ENCODE data around the gene SH3PXD2A.

Gene SH3PXD2A

DNA sequence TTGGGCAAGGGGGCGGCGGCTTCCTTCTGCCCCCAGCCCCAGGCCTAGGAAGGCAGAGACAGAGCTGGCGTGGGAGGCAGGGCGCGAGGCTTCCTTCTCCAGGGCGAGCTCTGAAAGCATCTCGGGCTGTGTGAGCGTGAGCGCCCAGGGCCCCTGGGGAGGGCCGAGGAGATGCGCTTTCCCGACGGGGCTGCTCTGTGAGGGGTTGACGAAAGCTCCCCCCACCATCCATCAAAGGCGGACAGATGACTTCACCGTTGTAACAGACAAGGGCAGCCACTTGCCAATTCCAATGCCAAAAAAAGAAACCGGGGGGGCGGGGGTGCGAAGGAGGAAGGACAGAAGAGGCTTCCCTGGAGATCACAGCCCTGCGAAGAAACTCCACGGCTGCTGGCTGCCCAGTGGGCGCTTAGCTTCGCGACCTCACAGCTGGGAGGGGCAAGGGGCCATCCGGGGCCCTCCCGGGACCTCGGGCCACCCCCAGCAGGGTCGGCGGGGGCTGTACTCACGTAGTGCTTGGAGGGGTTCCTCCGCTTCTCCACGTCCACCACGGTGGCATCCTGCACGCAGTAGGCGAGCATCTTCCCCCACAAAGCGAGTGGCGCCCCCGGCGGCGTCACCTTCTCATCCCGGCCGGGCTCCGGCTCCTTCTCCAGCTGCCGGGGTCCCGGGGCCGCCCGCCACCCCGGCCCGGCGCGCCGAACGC lies 537 bp downstream of the SH3PXD2A start:
- Histone ChIP-seq H3K27ac (peak overlapping the region; percentile 63 to 86), H3K4me3 (peak overlapping the region; percentile 87)
- DNase-seq (ENCODE audit: low spot score), result no peak
- TF ChIP-seq, protein P1, sequence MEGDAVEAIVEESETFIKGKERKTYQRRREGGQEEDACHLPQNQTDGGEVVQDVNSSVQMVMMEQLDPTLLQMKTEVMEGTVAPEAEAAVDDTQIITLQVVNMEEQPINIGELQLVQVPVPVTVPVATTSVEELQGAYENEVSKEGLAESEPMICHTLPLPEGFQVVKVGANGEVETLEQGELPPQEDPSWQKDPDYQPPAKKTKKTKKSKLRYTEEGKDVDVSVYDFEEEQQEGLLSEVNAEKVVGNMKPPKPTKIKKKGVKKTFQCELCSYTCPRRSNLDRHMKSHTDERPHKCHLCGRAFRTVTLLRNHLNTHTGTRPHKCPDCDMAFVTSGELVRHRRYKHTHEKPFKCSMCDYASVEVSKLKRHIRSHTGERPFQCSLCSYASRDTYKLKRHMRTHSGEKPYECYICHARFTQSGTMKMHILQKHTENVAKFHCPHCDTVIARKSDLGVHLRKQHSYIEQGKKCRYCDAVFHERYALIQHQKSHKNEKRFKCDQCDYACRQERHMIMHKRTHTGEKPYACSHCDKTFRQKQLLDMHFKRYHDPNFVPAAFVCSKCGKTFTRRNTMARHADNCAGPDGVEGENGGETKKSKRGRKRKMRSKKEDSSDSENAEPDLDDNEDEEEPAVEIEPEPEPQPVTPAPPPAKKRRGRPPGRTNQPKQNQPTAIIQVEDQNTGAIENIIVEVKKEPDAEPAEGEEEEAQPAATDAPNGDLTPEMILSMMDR (IDR thresholded peaks at IDR 0.05), result no peak

DNA sequence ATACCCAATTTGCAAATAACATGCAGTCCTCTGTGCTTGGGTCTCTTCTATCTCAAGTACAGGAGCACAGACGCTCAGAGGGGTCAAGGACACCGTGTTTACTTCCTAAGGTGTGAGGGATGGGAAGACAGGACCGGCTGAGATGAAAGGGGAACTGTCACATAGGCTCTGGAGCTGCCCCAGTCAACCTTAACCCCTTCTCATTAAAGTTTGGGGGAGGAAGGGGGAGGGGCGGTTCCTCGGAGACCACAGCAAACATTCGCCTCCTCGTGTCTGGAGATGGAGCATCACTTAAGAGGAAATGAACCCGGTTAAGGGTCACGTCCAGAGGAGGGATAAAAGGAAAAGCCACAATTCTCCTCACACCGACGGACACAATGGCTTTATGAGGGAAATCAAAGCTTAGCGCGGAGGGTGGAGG lies 1.1 kb downstream of the SH3PXD2A start:
- peak overlapping the region; percentile 63 to 86 for H3K27ac ChIP-seq
- TF ChIP-seq, protein P1 (IDR thresholded peaks at IDR 0.05), result no peak
- no peak for DNase-seq (ENCODE audit: low spot score)
- H3K4me3 ChIP-seq, result peak overlapping the region; percentile 87

DNA sequence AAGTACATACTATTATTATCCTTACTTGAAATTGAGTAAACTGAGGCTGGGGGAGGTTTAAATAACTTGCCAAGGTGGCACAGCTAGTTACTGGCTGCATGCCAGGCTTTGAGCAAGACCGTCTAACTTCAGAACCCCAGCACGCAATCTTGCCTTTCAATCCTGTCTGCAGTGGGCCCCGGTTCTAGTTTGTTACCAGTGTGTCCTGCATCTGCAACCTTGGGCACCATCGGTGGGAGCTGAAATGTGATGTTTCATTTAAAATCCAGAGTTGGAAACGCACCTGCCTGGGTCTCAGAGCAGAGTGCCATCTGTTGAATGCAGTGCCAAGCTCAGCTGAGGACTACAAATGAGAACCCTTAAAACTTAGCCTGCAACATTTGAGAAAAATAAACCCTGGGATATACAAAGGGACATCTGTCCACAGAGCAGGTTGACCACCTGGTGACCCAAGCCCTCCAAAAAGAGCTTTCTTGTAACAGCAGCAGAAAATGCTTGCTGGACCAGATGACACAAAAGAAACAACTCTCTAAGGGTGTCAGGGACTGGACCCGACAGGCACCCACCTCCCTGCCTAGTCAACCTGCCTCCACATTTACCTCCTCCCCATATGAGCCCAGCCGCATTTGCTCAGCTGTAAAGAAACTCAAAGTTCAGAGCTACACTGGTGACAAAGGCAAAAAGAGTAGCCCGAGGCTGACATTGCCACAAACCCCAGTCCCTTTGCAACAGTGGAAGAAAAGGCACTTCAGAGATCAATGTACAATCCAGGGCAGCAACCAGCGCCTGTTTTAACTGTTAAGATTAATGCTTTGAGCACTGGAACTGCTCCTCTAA lies 1.7 kb downstream of the SH3PXD2A start:
- Histone ChIP-seq H3K4me3 (peak overlapping the region; percentile 87), H3K27ac (peak overlapping the region; percentile 3 to 86)
- TF ChIP-seq, protein P1 (IDR thresholded peaks at IDR 0.05), result no peak
- no peak for DNase-seq (ENCODE audit: low spot score)

DNA sequence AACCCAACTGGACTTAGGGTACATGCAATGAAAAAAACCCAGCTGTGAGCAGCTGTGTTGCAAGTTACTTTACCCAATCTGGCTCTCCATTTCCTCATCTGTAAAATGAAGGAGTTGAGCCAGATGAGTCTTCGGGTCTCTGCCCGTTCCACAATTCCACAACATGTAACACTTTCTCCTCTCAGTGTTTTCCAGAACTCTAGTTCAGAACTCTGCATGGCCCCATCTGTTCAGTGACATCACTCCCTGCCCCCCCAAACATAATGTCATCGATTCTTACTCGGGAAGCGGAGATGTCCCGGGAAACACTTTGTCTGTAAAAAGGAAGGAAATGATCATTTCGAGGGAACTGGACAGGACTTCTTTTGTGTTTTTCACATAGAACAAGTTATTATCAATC lies 2.5 kb downstream of the SH3PXD2A start:
- peak overlapping the region in 1 of 2 donors; percentile 86 for H3K27ac ChIP-seq
- DNase-seq (ENCODE audit: low spot score), result no peak
- no peak overlapping the region for H3K4me3 ChIP-seq
- TF ChIP-seq, protein P1 (IDR thresholded peaks at IDR 0.05), result no peak

DNA sequence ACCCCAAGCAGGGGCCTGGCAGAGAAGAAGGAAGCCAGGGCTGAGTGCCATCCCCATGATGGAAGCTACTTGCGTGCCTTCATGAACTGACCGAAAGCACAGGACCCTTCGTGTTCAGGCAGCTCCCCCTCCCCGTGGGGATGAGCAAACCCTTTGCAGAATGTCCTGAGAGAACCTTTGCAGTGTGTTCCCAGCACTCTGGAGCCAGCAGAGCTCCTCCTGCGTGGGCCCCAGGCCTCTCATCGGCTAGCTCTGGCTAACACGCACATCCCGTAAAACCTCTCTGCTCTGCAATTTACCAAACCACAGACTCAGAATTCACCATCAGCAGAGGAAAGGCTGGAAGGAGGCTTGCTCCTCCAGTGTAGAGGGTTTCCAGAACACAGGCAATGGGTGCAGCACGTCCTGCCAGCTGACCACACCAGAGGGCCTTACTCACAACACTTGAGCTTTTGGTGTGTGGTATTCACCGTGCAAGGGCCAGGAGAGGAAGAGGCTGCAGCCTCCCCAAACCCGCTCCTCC lies 3.1 kb downstream of the SH3PXD2A start:
- Histone ChIP-seq H3K4me3 (peak overlapping the region; percentile 29), H3K27ac (peak overlapping the region in 1 of 2 donors; percentile 86)
- TF ChIP-seq, protein P1 (IDR thresholded peaks at IDR 0.05), result no peak
- no peak for DNase-seq (ENCODE audit: low spot score)

DNA sequence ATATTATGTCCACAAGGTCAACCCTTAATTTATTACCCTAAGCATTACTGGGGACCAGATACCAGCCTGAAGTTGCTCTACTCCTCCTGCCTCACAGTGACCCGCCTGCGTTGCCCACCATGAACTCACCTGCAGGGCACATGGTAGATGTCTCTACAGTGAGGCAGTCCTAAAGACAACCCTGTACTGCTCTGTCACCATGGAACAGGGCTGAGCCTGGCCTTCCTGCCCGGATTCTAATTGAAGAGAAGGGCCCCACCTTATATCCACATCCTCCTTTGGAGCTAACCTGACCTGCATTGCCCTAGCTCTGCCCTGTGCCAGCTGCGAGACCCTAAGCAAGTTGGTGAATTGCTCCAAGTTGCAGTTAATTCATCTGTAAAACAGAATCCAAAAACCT lies 4.1 kb downstream of the SH3PXD2A start:
- TF ChIP-seq, protein P1 (IDR thresholded peaks at IDR 0.05), result no peak
- no peak for DNase-seq (ENCODE audit: low spot score)
- H3K4me3 ChIP-seq, result no peak overlapping the region
- peak overlapping the region in 1 of 2 donors; percentile 86 for H3K27ac ChIP-seq
